ENCODE data around the gene FCHO2. TPM values are rescaled to one million over a fixed set of nuclear protein-coding genes. Genes with fewer than 3 reads are reported as not detected.

The FCHO2 gene
- total RNA-seq, 1 experiment from 2014 or later: 5.8 TPM

- Histone ChIP-seq H3K23me2 (ENCODE audit: insufficient read length, low read depth, low read length, poor library complexity, severe bottlenecking) (no peaks in the 10 kb centered on the region), H2BK12ac (ENCODE audit: insufficient read length, low read depth, low read length) (no peak overlapping the region), H2AK5ac (ENCODE audit: insufficient read length, low read length) (no peak overlapping the region), H3T11ph (ENCODE audit: low read length) (no peak overlapping the region), H4K20me1 (ENCODE audit: control insufficient read depth, insufficient read depth, insufficient read length) (no peaks in the 10 kb centered on the region), H2BK15ac (ENCODE audit: low read depth, low read length) (no peak overlapping the region), H4K91ac (ENCODE audit: insufficient read length, low read depth, low read length) (no peak overlapping the region), H3K79me2 (ENCODE audit: insufficient read depth, low read length) (no peaks in the 10 kb centered on the region), H3K9me3 (ENCODE audit: control insufficient read depth, low read depth, low read length) (no peaks in the 10 kb centered on the region), H2BK120ac (ENCODE audit: low read depth, low read length, poor library complexity, severe bottlenecking) (no peak overlapping the region), H3K4ac (ENCODE audit: low read depth, low read length) (no peak overlapping the region), H3K18ac (ENCODE audit: insufficient read length, low read depth, low read length) (no peak overlapping the region), H3K4me2 (ENCODE audit: insufficient read depth, insufficient read length, low read length) (no peak overlapping the region), H4K8ac (replicated peaks; ENCODE audit: insufficient read length, low read depth, low read length) (no peak overlapping the region), H3K27me3 (ENCODE audit: insufficient read depth, low read length) (no peaks in the 10 kb centered on the region), H4K5ac (ENCODE audit: insufficient read length, low read depth, low read length) (no peak overlapping the region), H3K9ac (ENCODE audit: extremely low read depth, insufficient read length, low read length) (no peak overlapping the region), H3K14ac (ENCODE audit: insufficient read depth, low read length) (no peak overlapping the region), H3K4me1 (ENCODE audit: insufficient read depth, low read length) (no peaks in the 10 kb centered on the region), H3K23ac (ENCODE audit: insufficient read length, low read depth, low read length) (no peak overlapping the region), H3K27ac (ENCODE audit: insufficient read length, low read depth, low read length) (no peak overlapping the region), H2AFZ (ENCODE audit: low read length) (no peak overlapping the region), H2BK5ac (ENCODE audit: insufficient read length, low read length) (no peak overlapping the region), H3K56ac (ENCODE audit: insufficient read length, low read depth, low read length) (no peak overlapping the region), H3K79me1 (ENCODE audit: insufficient read depth, low read depth, low read length, poor library complexity, severe bottlenecking) (no peaks in the 10 kb centered on the region), H2BK20ac (ENCODE audit: low read depth, low read length, poor library complexity, severe bottlenecking) (no peak overlapping the region)
- no peaks in the 10 kb centered on the region for H3K4me1 Mint-ChIP-seq
- no peak overlapping the region for H3K4me3 Mint-ChIP-seq
- no CpG with 5 or more reads among the region's 6 CpGs for WGBS (ENCODE audit: extremely low coverage, insufficient read length, low lambda C conversion rate)
- H3K36me3 Mint-ChIP-seq (ENCODE audit: insufficient read depth in 1 of 3, low read depth in 3 of 3): peaks cover 0 to 10% (median 0%) of the 10 kb centered on the region in 3 experiments; a peak in 2 of 7 replicates
- DNase-seq: no peak
- peaks cover 15% of the 10 kb centered on the region in 2 experiments for H3K9me3 Mint-ChIP-seq
- no peak overlapping the region for H3K27ac Mint-ChIP-seq
- TF ChIP-seq CTCF (conservative IDR thresholded peaks at IDR 0.05): no peak
- H3K27me3 Mint-ChIP-seq (ENCODE audit: low read depth): no peaks in the 10 kb centered on the region
These were observed 139.9 kb downstream of the FCHO2 start for GRCh38 chr5:73095564-73096238.
